Esophagus (tissue), 2 donors: Measurements from ENCODE around the gene NCOA7. TPM values are rescaled to one million over a fixed set of nuclear protein-coding genes. Genes with fewer than 3 reads are reported as not detected.
"Not testable (repeated sequence)": the region's sequence is repeated elsewhere in the genome, so short reads cannot be mapped to it uniquely, and the experiment has no call there.

Source experiments
- H3K27ac ChIP-seq, 2 donors: one replicate each; pipeline ENCODE4 v1.5.1; 2013; ENCODE audit warnings: low read depth in 2 of 2, mild to moderate bottlenecking in 2 of 2, inconsistent platforms in 1 of 2, low read length in 1 of 2, moderate library complexity in 1 of 2
- H3K27me3 ChIP-seq, 2 donors: one replicate each; pipeline ENCODE4 v1.6.1; 2013; ENCODE audit warnings: low read length in 2 of 2, control low read depth in 1 of 2, mild to moderate bottlenecking in 1 of 2; ENCODE audit not compliant: insufficient read depth in 2 of 2, control insufficient read depth in 1 of 2
- H3K36me3 ChIP-seq, 2 donors: one replicate each; pipeline ENCODE4 v1.6.1; 2013; ENCODE audit warnings: low read length in 1 of 2; ENCODE audit not compliant: control insufficient read depth in 2 of 2, insufficient read depth in 2 of 2
- H3K4me1 ChIP-seq, 2 donors: one replicate each; pipeline ENCODE4 v1.6.1; 2013; ENCODE audit warnings: low read length in 1 of 2; ENCODE audit not compliant: control insufficient read depth in 2 of 2, insufficient read depth in 2 of 2
- H3K4me3 ChIP-seq, 2 donors: one replicate each; pipeline ENCODE4 v1.5.1; 2013; ENCODE audit warnings: low read length in 2 of 2, mild to moderate bottlenecking in 2 of 2, low read depth in 1 of 2, moderate library complexity in 1 of 2
- H3K9me3 ChIP-seq, 2 donors: one replicate each; pipeline ENCODE4 v1.6.1; 2013; ENCODE audit warnings: mild to moderate bottlenecking in 2 of 2, low read depth in 1 of 2, low read length in 1 of 2, moderate library complexity in 1 of 2; ENCODE audit not compliant: control insufficient read depth in 2 of 2, insufficient read depth in 1 of 2
- WGBS, 2 donors: extraction: QIAGEN DNeasy Blood & Tissue Kit; methylation state at CpG; one replicate each; pipeline ENCODE4 v1.1.7; 2013; 5-methylcytosine and 5-hydroxymethylcytosine counted together
- polyA plus RNA-seq, 2 donors: library from polyadenylated mRNA; stranded (reverse); fragments of 200-250 nt; gene quantifications; one replicate each; pipeline ENCODE4 v1.2.3, GENCODE V29; 2013
- donor health status: healthy with polysubstance abuse.
- donor health status: Bipolar disorder and iron deficiency.

NCOA7 gene
- polyA plus RNA-seq, 2 donors: 9.3 to 24.1 TPM

- H3K27ac ChIP-seq: no peak overlapping the region
- no peak overlapping the region for H3K4me3 ChIP-seq
- no peaks in the 10 kb centered on the region for H3K9me3 ChIP-seq
- no peaks in the 10 kb centered on the region for H3K36me3 ChIP-seq
- no peaks in the 10 kb centered on the region for H3K4me1 ChIP-seq
- WGBS, 2 donors: 77 to 82% methylated on average over 3 of the region's 3 CpGs
- no peaks in the 10 kb centered on the region for H3K27me3 ChIP-seq
Measured at GRCh38 chr6:125797886-125798444, 7.2 kb downstream of the NCOA7 start.

GRCh38 chr6:125798734-125799508, 8.2 kb downstream of the NCOA7 start:
- no peak overlapping the region for H3K4me3 ChIP-seq
- H3K36me3 ChIP-seq: no peaks in the 10 kb centered on the region
- WGBS, 2 donors: 61 to 80% methylated on average over 5 of the region's 5 CpGs
- H3K27ac ChIP-seq: no peak overlapping the region
- H3K9me3 ChIP-seq: no peaks in the 10 kb centered on the region
- no peaks in the 10 kb centered on the region for H3K4me1 ChIP-seq
- no peaks in the 10 kb centered on the region for H3K27me3 ChIP-seq

- Histone ChIP-seq H3K4me3 (no peak overlapping the region), H3K36me3 (no peaks in the 10 kb centered on the region), H3K4me1 (no peaks in the 10 kb centered on the region), H3K27ac (no peak overlapping the region), H3K27me3 (no peaks in the 10 kb centered on the region), H3K9me3 (no peaks in the 10 kb centered on the region)
- WGBS, 2 donors: 81 to 89% methylated on average over 2 of the region's 2 CpGs
Measured at GRCh38 chr6:125802383-125802782, 11.6 kb downstream of the NCOA7 start.

GRCh38 chr6:125802943-125803377, 12.2 kb downstream of the NCOA7 start:
- WGBS, 2 donors: 50 to 51% methylated on average over 4 of the region's 4 CpGs
- no peaks in the 10 kb centered on the region for H3K4me1 ChIP-seq
- H3K27me3 ChIP-seq: no peaks in the 10 kb centered on the region
- no peaks in the 10 kb centered on the region for H3K9me3 ChIP-seq
- no peak overlapping the region for H3K4me3 ChIP-seq
- H3K27ac ChIP-seq: no peak overlapping the region
- H3K36me3 ChIP-seq: no peaks in the 10 kb centered on the region

- no peaks in the 10 kb centered on the region for H3K36me3 ChIP-seq
- no peaks in the 10 kb centered on the region for H3K9me3 ChIP-seq
- H3K27ac ChIP-seq: no peak overlapping the region
- H3K4me1 ChIP-seq: no peaks in the 10 kb centered on the region
- H3K27me3 ChIP-seq: no peaks in the 10 kb centered on the region
- H3K4me3 ChIP-seq: no peak overlapping the region
Measured at GRCh38 chr6:125804264-125804663, 13.5 kb downstream of the NCOA7 start.

GRCh38 chr6:125804866-125805425, 14.2 kb downstream of the NCOA7 start:
- 90 to 95% methylated on average over 10 of the region's 10 CpGs for WGBS, 2 donors
- not testable (repeated sequence) for H3K27me3 ChIP-seq, H3K4me3 ChIP-seq, H3K4me1 ChIP-seq, H3K9me3 ChIP-seq, H3K27ac ChIP-seq, H3K36me3 ChIP-seq

- no peaks in the 10 kb centered on the region for H3K4me1 ChIP-seq
- H3K9me3 ChIP-seq: no peaks in the 10 kb centered on the region
- no peaks in the 10 kb centered on the region for H3K27me3 ChIP-seq
- no peak overlapping the region for H3K4me3 ChIP-seq
- no peaks in the 10 kb centered on the region for H3K36me3 ChIP-seq
- 75 to 82% methylated on average over 4 of the region's 4 CpGs for WGBS, 2 donors
- H3K27ac ChIP-seq: no peak overlapping the region
Measured at GRCh38 chr6:125806813-125807212, 16.1 kb downstream of the NCOA7 start.

GRCh38 chr6:125807293-125807692, 16.5 kb downstream of the NCOA7 start:
- H3K27ac ChIP-seq: no peak overlapping the region
- H3K27me3 ChIP-seq: no peaks in the 10 kb centered on the region
- H3K4me1 ChIP-seq: no peaks in the 10 kb centered on the region
- no peak overlapping the region for H3K4me3 ChIP-seq
- H3K9me3 ChIP-seq: no peaks in the 10 kb centered on the region
- 81 to 85% methylated on average over 4 of the region's 4 CpGs for WGBS, 2 donors
- H3K36me3 ChIP-seq: no peaks in the 10 kb centered on the region

- H3K4me3 ChIP-seq: no peak overlapping the region
- no peaks in the 10 kb centered on the region for H3K36me3 ChIP-seq
- H3K9me3 ChIP-seq: no peaks in the 10 kb centered on the region
- 57 to 83% methylated on average over 4 of the region's 4 CpGs for WGBS, 2 donors
- H3K4me1 ChIP-seq: no peaks in the 10 kb centered on the region
- H3K27ac ChIP-seq: no peak overlapping the region
- H3K27me3 ChIP-seq: no peaks in the 10 kb centered on the region
Measured at GRCh38 chr6:125808060-125808459, 17.3 kb downstream of the NCOA7 start.

- Histone ChIP-seq H3K9me3 (no peaks in the 10 kb centered on the region), H3K27ac (no peak overlapping the region), H3K4me3 (no peak overlapping the region), H3K36me3 (no peaks in the 10 kb centered on the region), H3K4me1 (no peaks in the 10 kb centered on the region), H3K27me3 (no peaks in the 10 kb centered on the region)
Measured at GRCh38 chr6:125808591-125808990, 17.8 kb downstream of the NCOA7 start.
